GM12892 (cell line): Measurements from ENCODE around the gene FAM47E.

Experiments used
- POLR2A ChIP-seq: IDR thresholded peaks from 2 replicates; pipeline ENCODE4 v1.6.1; 2011; ENCODE audit warnings: low read depth, low read length, control low read depth
- POLR2AphosphoS5 ChIP-seq: IDR thresholded peaks from 2 replicates; pipeline ENCODE4 v1.6.1; 2011; ENCODE audit warnings: low read depth, low read length, control low read depth

GRCh38 chr4:76305971-76306881 lies 54.7 kb downstream of the FAM47E start, which contains the start of gene STBD1:
- no peak for TF ChIP-seq POLR2AphosphoS5
- no peak for TF ChIP-seq POLR2A
